ENCODE data around the gene FGFR4.
"Not testable (repeated sequence)": the region's sequence is repeated elsewhere in the genome, so short reads cannot be mapped to it uniquely, and the experiment has no call there.

FGFR4 gene

GRCh38 chr5:177086654-177087397, at the start of gene FGFR4:
FGFR4 (plus strand) TSS chr5:177086915; CDS start chr5:177089603, 2,688 bp downstream.
- DNase-seq (ENCODE audit: low read depth in 3 of 3) = peak in 2 of 3 experiments; percentile 31 to 54

DNA sequence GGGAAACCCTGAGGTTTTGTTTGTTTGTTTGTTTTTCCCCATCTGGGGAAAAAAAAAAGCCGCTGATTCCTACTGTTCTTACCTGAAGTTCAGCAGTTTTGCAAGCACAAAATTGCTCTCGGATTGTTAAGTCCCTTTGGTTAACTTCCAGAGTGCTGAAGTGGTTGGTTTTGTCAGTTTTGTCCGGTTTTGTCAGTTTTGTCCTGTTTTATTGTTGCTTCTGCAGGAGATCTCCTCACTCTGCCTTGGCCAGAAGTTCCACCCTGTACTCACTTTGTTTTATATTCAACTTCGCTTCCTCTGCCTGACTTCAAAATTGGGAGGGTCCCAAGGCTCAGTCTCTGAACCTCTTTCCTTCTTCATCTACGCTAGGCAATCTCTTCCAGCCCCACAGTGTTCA, 49.8 kb upstream of the FGFR4 start:
- DNase-seq (ENCODE audit: low read depth in 3 of 3) = no peak

GRCh38 chr5:177040814-177041420, 45.8 kb upstream of the FGFR4 start:
- no peak for DNase-seq (ENCODE audit: low read depth in 3 of 3)

GRCh38 chr5:177041936-177042335, 44.8 kb upstream of the FGFR4 start:
- DNase-seq (ENCODE audit: low read depth in 3 of 3) = no peak

- DNase-seq (ENCODE audit: low read depth in 3 of 3) = no peak
Observed at GRCh38 chr5:177043114-177043513, 43.6 kb upstream of the FGFR4 start.

GRCh38 chr5:177043958-177044357, 42.8 kb upstream of the FGFR4 start:
- DNase-seq (ENCODE audit: low read depth in 3 of 3) = no peak

DNA sequence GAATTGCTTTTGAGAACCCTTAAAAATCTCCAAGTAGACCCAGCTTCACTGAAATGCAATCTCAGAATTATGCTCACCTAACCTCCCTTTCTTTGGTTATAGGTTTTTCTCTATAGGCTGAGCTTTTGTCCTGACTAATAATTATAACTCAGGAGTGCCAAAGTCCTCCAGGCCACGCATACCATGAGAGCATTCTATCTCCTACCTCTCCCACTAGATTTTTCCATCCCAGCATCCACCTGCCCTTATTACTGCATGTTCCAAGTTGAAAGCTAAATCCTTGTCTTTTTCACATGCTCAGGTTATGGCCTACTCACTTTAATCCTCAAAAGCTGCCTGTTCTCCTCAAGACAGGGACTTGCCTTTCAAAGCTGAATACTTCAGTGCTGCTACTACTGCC, 42.1 kb upstream of the FGFR4 start:
- no peak for DNase-seq (ENCODE audit: low read depth in 3 of 3)

DNA sequence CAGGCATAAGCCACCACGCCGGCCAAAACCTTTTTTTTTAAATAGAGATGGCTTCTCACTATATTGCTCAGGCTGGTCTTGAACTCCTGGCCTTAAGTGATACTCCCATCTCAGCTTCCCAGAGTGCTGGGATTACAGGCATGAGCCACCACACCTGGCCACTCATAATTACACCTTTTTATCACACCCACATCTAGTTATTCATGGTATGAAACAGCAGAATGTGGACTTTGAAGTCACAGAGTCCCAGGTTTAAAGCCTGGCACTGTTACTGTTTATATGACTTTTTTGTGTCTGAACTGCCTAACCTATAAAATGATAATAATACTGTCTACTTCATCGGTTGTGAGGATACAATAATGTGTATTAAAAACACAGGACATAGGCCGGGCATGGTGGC, 41.1 kb upstream of the FGFR4 start:
- DNase-seq (ENCODE audit: low read depth in 3 of 3) = no peak

GRCh38 chr5:177048531-177048930, 38.2 kb upstream of the FGFR4 start:
- DNase-seq (ENCODE audit: low read depth in 3 of 3) = not testable (repeated sequence)

GRCh38 chr5:177049285-177049684, 37.4 kb upstream of the FGFR4 start:
- no peak for DNase-seq (ENCODE audit: low read depth in 3 of 3)

- DNase-seq (ENCODE audit: low read depth in 3 of 3) = no peak
Observed at GRCh38 chr5:177064500-177065277, 22.0 kb upstream of the FGFR4 start.

DNA sequence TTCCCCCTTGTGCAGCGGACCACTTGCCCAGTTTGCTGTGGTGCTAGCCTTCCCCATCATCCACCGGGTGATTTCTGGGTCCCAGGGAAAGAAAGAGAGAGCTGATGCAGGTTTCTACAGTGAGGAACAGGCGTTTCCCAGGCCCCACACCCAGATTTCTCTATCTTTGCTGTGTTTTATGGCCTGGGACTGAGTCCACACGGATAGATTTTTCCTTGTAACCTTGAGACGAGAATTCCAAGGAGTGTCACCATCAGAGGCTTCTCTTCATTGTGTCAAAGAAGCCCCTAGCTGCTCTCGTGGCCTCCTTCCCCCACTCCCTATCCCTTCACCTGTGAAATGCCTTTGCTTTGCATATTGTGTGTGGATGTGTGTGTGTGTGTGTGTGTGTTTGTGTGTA, 21.2 kb upstream of the FGFR4 start:
- DNase-seq (ENCODE audit: low read depth in 3 of 3) = no peak

DNA sequence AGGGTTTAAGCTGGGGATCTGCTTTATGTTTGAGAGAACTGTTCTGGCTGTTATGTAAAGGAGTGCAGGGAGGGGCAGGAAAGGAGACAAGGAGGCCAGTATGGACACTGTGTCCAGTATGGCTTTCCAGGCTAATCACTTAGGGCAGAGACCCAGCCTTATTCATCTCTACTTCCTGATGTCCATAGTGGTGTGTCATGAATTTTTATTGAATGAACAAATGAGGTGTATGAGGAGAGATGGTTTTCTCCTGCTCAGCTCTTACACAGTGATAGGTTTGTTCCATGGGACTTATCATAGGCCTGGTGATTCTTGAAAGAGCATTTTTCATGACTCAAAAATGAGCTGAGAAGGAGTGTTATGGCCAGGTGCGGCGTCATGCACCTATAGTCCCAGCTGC, 20.5 kb upstream of the FGFR4 start:
- no peak for DNase-seq (ENCODE audit: low read depth in 3 of 3)

- no peak for DNase-seq (ENCODE audit: low read depth in 3 of 3)
Observed at GRCh38 chr5:177067503-177067902, 19.2 kb upstream of the FGFR4 start.

DNA sequence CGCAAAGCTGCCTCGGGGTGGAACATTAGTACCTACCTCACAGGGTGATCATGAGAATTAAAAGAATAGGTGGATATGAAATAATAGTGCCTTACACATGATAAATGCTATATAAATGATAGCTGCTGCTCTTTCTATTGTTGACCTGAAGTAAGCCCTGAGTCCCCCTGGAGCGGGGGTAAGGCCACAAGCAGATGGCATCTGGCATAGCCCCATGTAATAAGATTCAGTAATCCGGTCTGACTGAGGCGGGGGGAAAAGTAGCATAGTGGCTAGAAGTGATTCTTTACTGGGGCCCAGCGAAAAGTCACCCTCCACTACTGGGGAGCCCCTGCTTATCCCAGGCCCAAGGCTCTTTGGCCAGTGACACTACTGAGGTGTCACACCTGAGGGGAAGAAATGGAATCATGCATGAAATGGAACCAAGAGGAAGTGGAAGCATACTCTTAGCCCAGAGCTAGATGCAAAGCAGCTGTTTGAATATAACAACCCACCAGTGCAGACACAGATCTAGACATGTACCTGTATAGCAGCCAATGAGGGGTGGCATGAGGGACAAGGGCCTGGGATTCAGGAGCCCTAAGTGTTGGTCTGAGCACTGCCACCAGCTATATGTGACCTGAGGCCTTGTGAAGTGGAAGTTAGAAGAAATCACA, 16.1 kb upstream of the FGFR4 start:
- no peak for DNase-seq (ENCODE audit: low read depth in 3 of 3)

DNA sequence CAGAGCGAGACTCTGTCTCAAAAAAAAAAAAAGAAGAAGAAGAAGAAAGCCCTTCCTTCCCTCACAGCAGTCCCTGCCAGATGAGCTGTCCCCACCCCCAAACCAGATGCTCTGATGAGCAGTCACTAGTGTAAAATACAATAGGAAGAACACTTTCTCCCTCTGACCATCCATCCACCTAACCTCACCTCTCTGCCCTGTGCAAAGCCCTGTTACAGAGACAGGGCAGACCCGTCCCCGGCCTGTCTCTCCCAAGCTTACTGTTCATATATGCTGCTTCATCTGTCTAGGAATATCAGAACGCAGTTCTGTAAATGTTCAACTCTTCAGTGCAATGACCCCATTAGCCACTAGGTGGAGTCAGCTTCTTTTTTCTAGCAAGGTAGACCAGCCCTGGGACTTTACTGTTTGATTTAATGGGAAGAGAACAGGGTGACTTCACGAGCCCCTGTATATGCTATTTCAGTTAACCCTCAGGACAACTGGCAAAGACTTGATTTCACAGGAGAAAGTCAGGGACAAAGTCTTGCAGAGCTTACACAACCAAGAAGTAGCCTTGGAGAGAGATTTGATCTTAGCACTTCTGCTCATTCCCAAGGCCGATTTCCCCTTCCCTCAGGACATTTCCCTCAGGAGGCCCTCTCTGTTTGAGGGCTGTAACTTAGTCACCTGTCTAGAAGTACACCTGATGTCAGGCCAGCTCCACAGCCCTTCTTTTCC, 14.9 kb upstream of the FGFR4 start:
- DNase-seq (ENCODE audit: low read depth in 3 of 3) = peak; percentile 25 to 68 (median 45)

GRCh38 chr5:177077335-177077734, 9.4 kb upstream of the FGFR4 start:
- no peak for DNase-seq (ENCODE audit: low read depth in 3 of 3)

DNA sequence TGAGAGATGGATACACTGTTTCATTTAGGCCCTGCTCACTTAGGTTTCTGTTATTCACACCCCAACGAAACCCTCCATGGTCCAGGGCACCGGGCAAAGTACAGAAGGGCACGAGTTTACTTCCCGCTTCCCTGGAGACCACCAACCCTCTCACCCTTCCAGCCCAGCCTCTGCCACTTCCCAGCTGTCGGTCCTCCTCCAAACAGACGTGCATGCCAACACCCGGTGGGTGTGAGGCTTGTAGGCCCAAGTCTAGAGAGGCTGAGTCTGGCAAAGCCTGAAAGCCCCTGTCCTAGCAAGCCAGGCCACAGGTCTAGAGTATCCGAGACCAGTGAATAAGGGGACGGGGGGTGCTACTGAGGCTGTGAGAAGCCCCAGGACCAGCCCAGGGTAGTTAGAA, 7.1 kb upstream of the FGFR4 start:
- no peak for DNase-seq (ENCODE audit: low read depth in 3 of 3)

DNA sequence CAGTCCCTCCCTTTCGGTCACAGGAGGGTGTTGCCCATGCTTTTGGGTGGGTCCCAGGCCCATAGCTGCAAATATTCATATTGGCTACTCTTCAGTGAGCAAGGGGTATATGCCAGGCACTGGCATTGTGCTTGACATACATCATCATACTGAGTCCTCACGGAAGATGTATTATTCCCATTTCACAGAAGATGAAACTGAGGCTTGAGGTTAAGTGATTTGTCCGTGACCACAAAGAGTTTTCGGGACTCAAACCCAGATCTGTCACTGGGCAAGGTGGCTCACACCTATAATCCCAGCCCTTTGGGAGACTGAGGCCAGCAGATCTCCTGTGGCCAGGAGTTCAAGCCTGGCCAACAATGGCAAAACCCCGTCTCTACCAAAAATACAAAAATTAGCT, 6.5 kb upstream of the FGFR4 start:
- DNase-seq (ENCODE audit: low read depth in 3 of 3) = no peak

- DNase-seq (ENCODE audit: low read depth in 3 of 3) = no peak
Observed at GRCh38 chr5:177081859-177082258, 4.9 kb upstream of the FGFR4 start.

DNA sequence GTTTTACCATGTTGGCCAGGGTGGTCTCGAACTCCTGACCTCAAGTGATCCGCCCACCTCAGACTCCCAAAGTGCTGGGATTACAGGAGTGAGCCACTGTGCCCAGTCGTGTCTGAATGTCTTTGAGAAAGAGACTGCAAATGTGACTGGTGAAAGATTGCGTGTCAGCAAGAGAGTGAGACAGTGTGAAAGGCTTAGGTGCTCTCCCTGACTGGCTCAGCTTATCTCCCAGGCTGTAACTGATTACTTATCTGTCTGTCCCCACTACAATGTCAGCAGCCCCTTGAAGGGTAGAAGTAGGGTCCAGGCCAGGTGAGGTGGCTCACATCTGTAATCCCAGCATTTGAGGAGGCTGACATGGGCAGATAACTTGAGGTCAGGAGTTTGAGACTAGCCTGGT, 3.4 kb upstream of the FGFR4 start:
- DNase-seq (ENCODE audit: low read depth in 3 of 3) = no peak

DNA sequence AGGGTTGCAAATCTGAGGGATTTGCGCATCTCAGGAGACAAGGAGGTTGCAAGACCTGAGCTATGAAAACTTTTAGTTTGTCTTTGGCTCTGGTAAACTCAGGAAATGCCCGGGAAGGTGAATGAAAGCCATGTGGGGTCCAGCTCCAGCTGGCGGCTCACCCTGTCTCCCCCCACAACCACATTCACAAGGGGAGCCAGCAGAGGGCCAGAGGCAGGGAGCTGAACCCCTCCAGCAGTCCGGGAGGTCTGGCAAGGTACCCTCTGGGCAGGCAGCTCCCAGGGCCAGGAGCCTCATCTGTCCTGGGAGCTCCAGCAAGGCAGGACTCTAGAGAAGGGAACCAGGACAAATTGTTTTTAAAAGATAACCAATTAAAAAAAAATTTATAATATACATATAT, 2.5 kb upstream of the FGFR4 start:
- no peak for DNase-seq (ENCODE audit: low read depth in 3 of 3)

All from stimulated activated CD4-positive, alpha-beta T cell treated with anti-CD3 and anti-CD28 coated beads, TNF-alpha, amount 100 ng/mL, for 24 hours (primary cell).